Endothelial cell of umbilical vein (primary cell): Measurements from ENCODE around the gene ZNF283. TPM values are rescaled to one million over a fixed set of nuclear protein-coding genes. Genes with fewer than 3 reads are reported as not detected.

Experiments
- BruUV-seq: library from RNA; stranded (reverse); fragments of 400-500 nt; replicated peaks from 2 replicates; lab custom pipeline; 2021; lab: Mats Ljungman, UMichigan
- CTCF ChIA-PET: fragments of 300-600, 350-600 bp; sonication (Branson Sonifier 250); formaldehyde crosslinking; loops from one replicate; lab custom pipeline; 2021; ENCODE audit warnings: antibody characterized with exemption, inconsistent platforms; lab: Charles Lee
- POLR2A ChIA-PET: fragments of 300-600, 350-600 bp; sonication (Branson Sonifier 250); formaldehyde crosslinking; loops from one replicate; lab custom pipeline; 2021; ENCODE audit warnings: antibody characterized with exemption, inconsistent platforms; lab: Charles Lee
- DNase-seq: peaks from one replicate; pipeline ENCODE4 v3.0.0-alpha.2; 2011; ENCODE audit warnings: low read depth, low spot score
- FAIRE-seq: peaks from 2 replicates; lab custom pipeline; 2011; peaks lifted over from hg19 to GRCh38; lab: Jason Lieb, UNC
- H2AFZ ChIP-seq: 2 replicates; pipeline ENCODE4 v1.6.0; 2012; ENCODE audit warnings: low read depth, low read length, control low read depth, inconsistent platforms
- H3K27ac ChIP-seq: 2 replicates; pipeline ENCODE4 v1.5.1; 2011; ENCODE audit warnings: low read depth, mild to moderate bottlenecking, control low read depth, low read length, moderate library complexity; ENCODE audit not compliant: insufficient read depth
- H3K27me3 ChIP-seq, 2 experiments: 2 replicates each; pipeline versions ENCODE4 v1.6.0 to v1.6.1; 2011; ENCODE audit warnings: low read length in 2 of 2, mixed read lengths in 1 of 2; ENCODE audit not compliant: control insufficient read depth in 2 of 2, insufficient read depth in 2 of 2
- H3K36me3 ChIP-seq, 2 experiments: 2 replicates in 1 of 2; 3 replicates in 1 of 2; pipeline ENCODE4 v1.5.1; 2011; ENCODE audit warnings: low read length in 2 of 2, mild to moderate bottlenecking in 1 of 2, moderate library complexity in 1 of 2; ENCODE audit not compliant: control insufficient read depth in 2 of 2, insufficient read depth in 2 of 2; ENCODE audit errors: extremely low read depth in 1 of 2
- H3K4me1 ChIP-seq: 3 replicates; pipeline ENCODE4 v1.5.1; 2011; ENCODE audit warnings: mild to moderate bottlenecking, low read length; ENCODE audit not compliant: control insufficient read depth, insufficient read depth; ENCODE audit errors: extremely low read depth
- H3K4me2 ChIP-seq: 2 replicates; pipeline ENCODE4 v1.6.1; 2011; ENCODE audit warnings: low read length, control low read depth, mixed read lengths; ENCODE audit not compliant: insufficient read depth
- H3K4me3 ChIP-seq, 3 experiments: fragments of 200-600 bp in 1 of 3; sonication (generic), shearing (Covaris generic) in 1 of 3; replicated peaks in 1 of 3; 2 replicates each; pipeline ENCODE4 v1.5.1; 2011 to 2016; ENCODE audit warnings: control low read depth in 3 of 3, low read length in 3 of 3, mild to moderate bottlenecking in 2 of 3, inconsistent platforms in 1 of 3, low read depth in 1 of 3, moderate library complexity in 1 of 3; ENCODE audit not compliant: insufficient read depth in 1 of 3
- H3K79me2 ChIP-seq: 2 replicates; pipeline ENCODE4 v1.6.0; 2012; ENCODE audit warnings: low read length, inconsistent platforms; ENCODE audit not compliant: control insufficient read depth, insufficient read depth
- H3K9ac ChIP-seq: replicated peaks from 2 replicates; pipeline ENCODE3; 2011; ENCODE audit warnings: low read length, control low read depth; ENCODE audit not compliant: insufficient read depth; ENCODE audit errors: extremely low read depth
- H3K9me1 ChIP-seq: replicated peaks from 3 replicates; pipeline ENCODE4 v1.6.0; 2011; ENCODE audit warnings: mild to moderate bottlenecking, low read length; ENCODE audit not compliant: control insufficient read depth, insufficient read depth; ENCODE audit errors: extremely low read depth
- H3K9me3 ChIP-seq: replicated peaks from 2 replicates; pipeline ENCODE4 v1.5.1; 2012; ENCODE audit warnings: low read length, inconsistent platforms; ENCODE audit not compliant: control insufficient read depth, insufficient read depth
- H4K20me1 ChIP-seq: replicated peaks from 2 replicates; pipeline ENCODE3; 2011; ENCODE audit warnings: mild to moderate bottlenecking, low read length; ENCODE audit not compliant: control insufficient read depth, insufficient read depth; ENCODE audit errors: extremely low read depth
- EZH2 ChIP-seq: IDR thresholded peaks from 2 replicates; pipeline ENCODE4 v1.6.1; 2012; ENCODE audit warnings: borderline replicate concordance, low read depth, mild to moderate bottlenecking, moderate library complexity, low read length, inconsistent platforms; ENCODE audit not compliant: severe bottlenecking
- GATA2 ChIP-seq: IDR thresholded peaks from 2 replicates; pipeline ENCODE4 v1.7.0; 2011; ENCODE audit warnings: low read depth, mild to moderate bottlenecking, moderate library complexity, mixed read lengths, low read length; ENCODE audit not compliant: insufficient read length, insufficient read depth
- JUN ChIP-seq: IDR thresholded peaks from 2 replicates; pipeline ENCODE4 v1.6.1; 2011; ENCODE audit warnings: borderline replicate concordance, low read depth; ENCODE audit not compliant: insufficient read length, insufficient read depth
- MYC ChIP-seq: IDR thresholded peaks from one replicate; pipeline ENCODE4 v1.6.1; 2011; ENCODE audit warnings: mild to moderate bottlenecking, low read depth, low read length
- dilution Hi-C: fragments of 300-500 bp; cut with MboI; formaldehyde crosslinking; loops from one replicate; pipeline ENCODE4 v1.15.0; 2019; ENCODE audit warnings: low sequenced_read_pairs; ENCODE audit not compliant: extremely low pct_ligation_motif_present
- intact Hi-C: fragments of 100-400 bp; cut with micrococcal nuclease; formaldehyde crosslinking; loops from one replicate; pipeline ENCODE4 v1.10.0; 2022
- polyA plus RNA-seq, 4 experiments: library from polyadenylated mRNA; depleted of rRNA in 3 of 4; stranded (reverse) in 3 of 4; unstranded in 1 of 4; fragments of >200 nt; gene quantifications; 2 replicates each; pipeline versions ENCODE4 v1.2.1 to v1.2.3, GENCODE V29; 2011 to 2012; ENCODE audit warnings: missing spikeins in 1 of 4
- total RNA-seq: library from RNA; stranded (reverse); gene quantifications from 2 replicates; pipeline ENCODE4 v1.2.3, GENCODE V29; 2021
- TF ChIP-seq, protein P1 (sequence below), 2 donors: IDR thresholded peaks; 1 replicate in 1 of 2; 2 replicates in 1 of 2; pipeline ENCODE4 v1.5.1; 2011; ENCODE audit warnings: low read length in 2 of 2, mild to moderate bottlenecking in 2 of 2, moderate library complexity in 2 of 2, control low read depth in 1 of 2, inconsistent platforms in 1 of 2, low read depth in 1 of 2; ENCODE audit not compliant: insufficient read depth in 1 of 2; ENCODE audit errors: extremely low read depth in 1 of 2
- TF ChIP-seq, protein P2 (sequence below): IDR thresholded peaks from 2 replicates; pipeline ENCODE4 v1.6.1; 2011; ENCODE audit not compliant: insufficient read depth, insufficient read length

The ZNF283 gene
- total and polyA plus RNA-seq, 2 donors (not counting 3 experiments of a cell fraction or from before 2014, with no cell fraction given) = 1.9 to 10.7 TPM

DNA sequence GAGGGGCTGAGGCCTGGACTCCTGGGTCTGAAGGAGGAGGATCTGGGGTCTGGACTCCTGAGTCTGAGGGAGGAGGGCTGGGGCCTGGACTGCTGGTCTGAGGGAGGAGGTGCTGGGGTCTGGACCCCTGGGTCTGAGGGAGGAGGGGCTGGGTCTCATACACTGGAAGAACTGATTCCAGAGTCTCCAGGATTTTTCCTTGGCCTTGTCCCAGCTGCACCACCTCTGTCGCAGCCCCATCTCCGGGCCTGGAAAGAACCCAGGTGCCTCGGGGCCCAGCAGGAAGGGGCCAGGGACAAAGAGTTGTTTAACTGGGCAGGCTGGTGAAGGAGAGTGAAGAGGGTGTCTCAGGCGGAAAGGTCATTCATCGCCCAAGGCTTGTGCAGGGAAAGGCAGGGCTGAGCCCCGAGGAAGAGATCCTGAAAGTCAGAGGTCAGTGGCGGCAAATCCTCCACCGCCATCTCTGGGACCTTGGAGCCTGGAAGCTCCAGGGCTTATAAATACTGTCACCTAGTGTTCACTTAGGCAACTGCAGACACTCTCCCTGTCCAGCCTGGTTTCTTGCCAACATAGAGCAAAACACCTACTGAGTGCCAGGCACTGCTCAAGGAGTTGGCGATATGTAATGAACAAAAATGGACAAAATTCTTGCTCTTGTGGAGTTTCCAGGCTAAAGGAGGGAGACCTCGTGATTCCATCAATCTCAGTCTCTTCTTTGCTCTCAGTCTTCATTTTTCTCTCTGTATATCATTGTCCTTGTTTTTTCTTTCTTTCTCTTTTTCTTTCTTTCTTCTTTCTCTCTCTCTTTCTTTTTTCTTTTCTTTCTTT lies 41.9 kb upstream of the ZNF283 start:
- Histone ChIP-seq H3K4me2 (no peak overlapping the region), H3K79me2 (no peaks in the 10 kb centered on the region), H3K4me1 (peaks cover 10% of the 10 kb centered on the region), H3K9ac (no peak overlapping the region), H3K9me3 (no peaks in the 10 kb centered on the region), H3K27me3 (no peaks in the 10 kb centered on the region), H4K20me1 (no peaks in the 10 kb centered on the region), H3K27ac (no peak overlapping the region), H3K36me3 (no peaks in the 10 kb centered on the region), H3K4me3 (no peak overlapping the region), H2AFZ (peak overlapping the region; percentile 59), H3K9me1 (no peaks in the 10 kb centered on the region)
- DNase-seq (peak; percentile 73), FAIRE-seq (peak; percentile 78)
- ChIA-PET POLR2A (no interaction called here), CTCF (interaction anchor here (0.6 to 2.3 kb wide), 20 partner anchors 8 to 230 kb away, joined by 3 to 113 read pairs (median 5); partner anchors contain the start of gene SMG9)
- dilution Hi-C loops (no loop called here), intact Hi-C loops (loop anchor here (1.0 kb wide), 5 partner anchors 19 to 250 kb away; partner anchors contain the start of genes IRGQ and ZNF576)
- no TSS peak for BruUV-seq
- TF ChIP-seq EZH2 = no peak
- TF ChIP-seq, protein P1, sequence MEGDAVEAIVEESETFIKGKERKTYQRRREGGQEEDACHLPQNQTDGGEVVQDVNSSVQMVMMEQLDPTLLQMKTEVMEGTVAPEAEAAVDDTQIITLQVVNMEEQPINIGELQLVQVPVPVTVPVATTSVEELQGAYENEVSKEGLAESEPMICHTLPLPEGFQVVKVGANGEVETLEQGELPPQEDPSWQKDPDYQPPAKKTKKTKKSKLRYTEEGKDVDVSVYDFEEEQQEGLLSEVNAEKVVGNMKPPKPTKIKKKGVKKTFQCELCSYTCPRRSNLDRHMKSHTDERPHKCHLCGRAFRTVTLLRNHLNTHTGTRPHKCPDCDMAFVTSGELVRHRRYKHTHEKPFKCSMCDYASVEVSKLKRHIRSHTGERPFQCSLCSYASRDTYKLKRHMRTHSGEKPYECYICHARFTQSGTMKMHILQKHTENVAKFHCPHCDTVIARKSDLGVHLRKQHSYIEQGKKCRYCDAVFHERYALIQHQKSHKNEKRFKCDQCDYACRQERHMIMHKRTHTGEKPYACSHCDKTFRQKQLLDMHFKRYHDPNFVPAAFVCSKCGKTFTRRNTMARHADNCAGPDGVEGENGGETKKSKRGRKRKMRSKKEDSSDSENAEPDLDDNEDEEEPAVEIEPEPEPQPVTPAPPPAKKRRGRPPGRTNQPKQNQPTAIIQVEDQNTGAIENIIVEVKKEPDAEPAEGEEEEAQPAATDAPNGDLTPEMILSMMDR (IDR thresholded peaks at IDR 0.05; ENCODE audit: extremely low read depth in 1 of 2, insufficient read depth in 1 of 2, low read depth in 1 of 2, low read length in 2 of 2) = peak; percentile 97 to 98

DNA sequence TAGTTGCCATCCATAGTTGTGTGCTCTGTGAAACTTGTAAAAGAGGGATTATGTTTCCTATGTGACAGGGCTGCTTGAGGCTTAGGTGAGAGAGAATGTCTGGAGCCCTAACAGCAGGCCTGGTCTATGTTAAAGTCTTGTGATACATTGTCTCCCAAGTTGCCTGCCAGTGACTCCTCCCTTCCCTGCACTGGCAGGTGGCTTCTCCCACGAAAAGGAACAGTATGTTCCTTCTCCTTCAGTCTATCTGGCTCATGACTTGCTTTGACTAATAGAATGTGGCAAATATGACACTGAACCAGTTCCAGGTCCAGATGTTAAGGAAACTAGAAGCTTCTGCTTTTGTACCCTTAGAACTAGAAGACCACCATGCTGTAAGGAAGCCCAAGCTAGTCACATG lies 40.5 kb upstream of the ZNF283 start:
- intact Hi-C loops (no loop called here), dilution Hi-C loops (no loop called here)
- BruUV-seq = no TSS peak
- H3K4me3 ChIP-seq = no peak overlapping the region
- no peaks in the 10 kb centered on the region for H3K9me3 ChIP-seq
- no peaks in the 10 kb centered on the region for H3K36me3 ChIP-seq
- FAIRE-seq = no peak
- TF ChIP-seq, protein P1 (IDR thresholded peaks at IDR 0.05; ENCODE audit: extremely low read depth in 1 of 2, insufficient read depth in 1 of 2, low read depth in 1 of 2, low read length in 2 of 2) = no peak
- TF ChIP-seq, protein P2, sequence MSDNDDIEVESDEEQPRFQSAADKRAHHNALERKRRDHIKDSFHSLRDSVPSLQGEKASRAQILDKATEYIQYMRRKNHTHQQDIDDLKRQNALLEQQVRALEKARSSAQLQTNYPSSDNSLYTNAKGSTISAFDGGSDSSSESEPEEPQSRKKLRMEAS = no peak
- no peak for TF ChIP-seq MYC
- no peak for TF ChIP-seq EZH2
- TF ChIP-seq GATA2 = no peak
- no peak for TF ChIP-seq JUN
- no peaks in the 10 kb centered on the region for H4K20me1 ChIP-seq
- no peaks in the 10 kb centered on the region for H3K9me1 ChIP-seq
- ChIA-PET POLR2A (no interaction called here), CTCF (interaction anchor here (0.6 to 3.1 kb wide), 5 partner anchors 12 to 114 kb away, joined by 3 to 24 read pairs (median 4); no protein-coding TSS in a partner anchor)
- no peaks in the 10 kb centered on the region for H3K27me3 ChIP-seq
- H3K27ac ChIP-seq = no peak overlapping the region
- H3K79me2 ChIP-seq = no peaks in the 10 kb centered on the region
- no peak overlapping the region for H2AFZ ChIP-seq
- H3K9ac ChIP-seq = no peak overlapping the region
- H3K4me2 ChIP-seq = no peak overlapping the region
- H3K4me1 ChIP-seq = peaks cover 10% of the 10 kb centered on the region
- no peak for DNase-seq
